Measurements from ENCODE around the gene BDH1.

DNA sequence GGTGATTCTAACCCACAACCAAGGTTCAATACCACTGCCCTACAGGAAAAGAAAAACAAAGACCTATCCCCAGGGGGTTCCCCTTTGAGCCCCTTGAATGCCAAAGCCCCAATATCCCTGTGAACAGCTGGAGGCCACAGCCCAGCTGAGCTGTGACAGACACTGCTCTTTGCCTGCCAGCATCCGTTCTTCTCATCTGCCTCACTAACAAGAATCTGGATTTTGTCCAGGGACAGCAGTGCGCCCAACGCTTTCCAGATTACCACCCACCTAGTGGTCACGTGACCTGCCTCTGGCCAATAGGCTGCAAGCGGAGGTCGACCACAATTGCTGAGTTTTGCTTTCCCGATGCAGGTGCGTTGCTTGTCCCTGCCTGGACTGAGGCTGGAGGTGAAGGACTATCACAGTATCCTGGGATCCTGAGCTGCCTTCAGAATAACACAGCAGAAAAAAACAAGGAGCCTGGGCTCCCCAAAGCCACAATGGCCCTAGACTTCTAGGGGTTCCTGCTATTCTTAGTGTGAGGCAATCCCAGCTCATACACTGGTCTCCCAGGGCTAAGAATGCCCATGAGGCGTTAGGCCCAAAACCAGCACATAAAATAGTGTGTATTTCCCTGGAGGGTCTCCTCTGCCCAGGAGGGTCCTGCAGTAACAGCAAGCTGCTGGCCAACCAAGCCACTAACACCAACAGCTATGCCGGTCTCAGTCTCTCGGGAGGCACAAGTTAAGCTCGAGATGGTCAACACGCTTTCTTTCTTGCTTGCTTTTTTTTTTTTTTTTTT is 13.8 kb downstream of the BDH1 start:
- TF ChIP-seq, protein P1, sequence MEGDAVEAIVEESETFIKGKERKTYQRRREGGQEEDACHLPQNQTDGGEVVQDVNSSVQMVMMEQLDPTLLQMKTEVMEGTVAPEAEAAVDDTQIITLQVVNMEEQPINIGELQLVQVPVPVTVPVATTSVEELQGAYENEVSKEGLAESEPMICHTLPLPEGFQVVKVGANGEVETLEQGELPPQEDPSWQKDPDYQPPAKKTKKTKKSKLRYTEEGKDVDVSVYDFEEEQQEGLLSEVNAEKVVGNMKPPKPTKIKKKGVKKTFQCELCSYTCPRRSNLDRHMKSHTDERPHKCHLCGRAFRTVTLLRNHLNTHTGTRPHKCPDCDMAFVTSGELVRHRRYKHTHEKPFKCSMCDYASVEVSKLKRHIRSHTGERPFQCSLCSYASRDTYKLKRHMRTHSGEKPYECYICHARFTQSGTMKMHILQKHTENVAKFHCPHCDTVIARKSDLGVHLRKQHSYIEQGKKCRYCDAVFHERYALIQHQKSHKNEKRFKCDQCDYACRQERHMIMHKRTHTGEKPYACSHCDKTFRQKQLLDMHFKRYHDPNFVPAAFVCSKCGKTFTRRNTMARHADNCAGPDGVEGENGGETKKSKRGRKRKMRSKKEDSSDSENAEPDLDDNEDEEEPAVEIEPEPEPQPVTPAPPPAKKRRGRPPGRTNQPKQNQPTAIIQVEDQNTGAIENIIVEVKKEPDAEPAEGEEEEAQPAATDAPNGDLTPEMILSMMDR (IDR thresholded peaks at IDR 0.05), result no peak
- no peak for TF ChIP-seq POLR2AphosphoS5 (IDR thresholded peaks at IDR 0.05)
- no peak for TF ChIP-seq POLR2A (IDR thresholded peaks at IDR 0.05)
- no peak for TF ChIP-seq EP300 (IDR thresholded peaks at IDR 0.05; ENCODE audit: low read depth)
